HCT116 (cell line): ENCODE measurements around the gene CBLIF. TPM values are rescaled to one million over a fixed set of nuclear protein-coding genes. Genes with fewer than 3 reads are reported as not detected.

Experiments
- ATAC-seq: fragments of 200-7000 bp; cut with Tn5 transposase; 2 replicates; pipeline ENCODE4 v1.9.1; 2020; ENCODE audit warnings: mild to moderate bottlenecking, moderate library complexity
- BruUV-seq: library from RNA; stranded (reverse); fragments of 400-500 nt; replicated peaks from 2 replicates; lab custom pipeline; 2021; lab: Mats Ljungman, UMichigan
- CTCF ChIA-PET: fragments of 300-600 bp; sonication (Branson Sonifier 250); formaldehyde crosslinking; loops from one replicate; lab custom pipeline; 2021; ENCODE audit warnings: antibody characterized with exemption; lab: Charles Lee
- POLR2A ChIA-PET: fragments of 300-600, 350-600 bp; sonication (Branson Sonifier 250); formaldehyde crosslinking; loops from one replicate; lab custom pipeline; 2021; ENCODE audit warnings: antibody characterized with exemption; lab: Charles Lee
- RAD21 ChIA-PET, 2 experiments: fragments of 300-600 bp; sonication (Branson Sonifier 250); formaldehyde crosslinking; loops; one replicate each; lab custom pipeline; 2023; ENCODE audit warnings: low total read pairs in 2 of 2; ENCODE audit not compliant: uncharacterized antibody in 2 of 2, unreplicated experiment in 2 of 2, low non-redundant PET in 1 of 2; lab: Charles Lee
- DNase-seq: peaks from one replicate; pipeline ENCODE4 v3.0.0-alpha.2; 2010; ENCODE audit warnings: low read depth, low spot score
- H2AFZ ChIP-seq: fragments of 200-600 bp; shearing (Covaris generic), sonication (generic); 2 replicates; pipeline ENCODE4 v1.6.1; 2017; ENCODE audit warnings: low read depth, mixed run types, mixed read lengths, antibody characterized with exemption, low read length; ENCODE audit not compliant: poor library complexity, severe bottlenecking
- H3K27ac ChIP-seq: 2 replicates; pipeline ENCODE4 v1.5.1; 2012; ENCODE audit warnings: low read depth, low read length
- H3K27me3 ChIP-seq: fragments of 200-600 bp; sonication (generic); 2 replicates; pipeline ENCODE4 v1.6.1; 2016; ENCODE audit warnings: mixed run types, low read length, mixed read lengths; ENCODE audit not compliant: insufficient read depth
- H3K36me3 ChIP-seq, 2 experiments: fragments of 200-500 bp in 1 of 2; fragments of 200-600 bp in 1 of 2; sonication (Bioruptor generic) in 1 of 2; sonication (generic) in 1 of 2; 2 replicates each; pipeline versions ENCODE4 v1.5.1 to v1.6.1; 2014 to 2016; ENCODE audit warnings: low read length in 2 of 2, inconsistent platforms in 1 of 2, mixed read lengths in 1 of 2, mixed run types in 1 of 2; ENCODE audit not compliant: insufficient read depth in 2 of 2, control insufficient read depth in 1 of 2
- H3K4me1 ChIP-seq, 2 experiments: fragments of 200-600 bp in 1 of 2; sonication (generic) in 1 of 2; 2 replicates each; pipeline versions ENCODE4 v1.5.1 to v1.6.1; 2012 to 2017; ENCODE audit warnings: low read length in 2 of 2, inconsistent platforms in 1 of 2, mild to moderate bottlenecking in 1 of 2, mixed read lengths in 1 of 2, mixed run types in 1 of 2, moderate library complexity in 1 of 2; ENCODE audit not compliant: insufficient read depth in 2 of 2, control insufficient read depth in 1 of 2
- H3K4me2 ChIP-seq: fragments of 200-600 bp; sonication (generic); 2 replicates; pipeline ENCODE4 v1.6.1; 2017; ENCODE audit warnings: mixed run types, low read length, mixed read lengths
- H3K4me3 ChIP-seq, 2 experiments: fragments of 200-600 bp in 1 of 2; sonication (generic) in 1 of 2; replicated peaks in 1 of 2; 2 replicates each; pipeline ENCODE4 v1.5.1; 2011 to 2016; ENCODE audit warnings: low read length in 2 of 2, control low read depth in 1 of 2, low read depth in 1 of 2, mild to moderate bottlenecking in 1 of 2, mixed read lengths in 1 of 2, mixed run types in 1 of 2
- H3K79me2 ChIP-seq: fragments of 200-600 bp; sonication (generic); 2 replicates; pipeline ENCODE4 v1.6.1; 2017; ENCODE audit warnings: mild to moderate bottlenecking, mixed run types, low read length, moderate library complexity, mixed read lengths; ENCODE audit not compliant: insufficient read depth
- H3K9ac ChIP-seq: fragments of 200-600 bp; sonication (generic); 2 replicates; pipeline ENCODE4 v1.6.1; 2016; ENCODE audit warnings: low read length, mixed read lengths
- H3K9me2 ChIP-seq: fragments of 200-600 bp; sonication (generic), shearing (Covaris generic); 2 replicates; pipeline ENCODE4 v1.6.1; 2017; ENCODE audit warnings: mixed run types, mild to moderate bottlenecking, moderate library complexity; ENCODE audit not compliant: insufficient read depth
- H3K9me3 ChIP-seq, 2 experiments: fragments of 200-500 bp in 1 of 2; fragments of 200-600 bp in 1 of 2; sonication (Bioruptor generic) in 1 of 2; sonication (generic) in 1 of 2; 2 replicates each; pipeline ENCODE4 v1.6.1; 2014 to 2017; ENCODE audit warnings: low read length in 2 of 2, mixed read lengths in 2 of 2, inconsistent platforms in 1 of 2, low read depth in 1 of 2, mild to moderate bottlenecking in 1 of 2, mixed run types in 1 of 2, moderate library complexity in 1 of 2; ENCODE audit not compliant: control insufficient read depth in 1 of 2, insufficient read depth in 1 of 2
- H4K20me1 ChIP-seq: fragments of 200-600 bp; sonication (generic), shearing (Covaris generic); 2 replicates; pipeline ENCODE4 v1.6.1; 2017; ENCODE audit warnings: mixed run types, mild to moderate bottlenecking, moderate library complexity; ENCODE audit not compliant: insufficient read depth
- CBX3 ChIP-seq: IDR thresholded peaks from 2 replicates; pipeline ENCODE4 v1.6.1; 2012; ENCODE audit warnings: low read depth
- CEBPB ChIP-seq: IDR thresholded peaks from 2 replicates; pipeline ENCODE4 v1.6.1; 2012; ENCODE audit warnings: low read depth
- ELF1 ChIP-seq: IDR thresholded peaks from 2 replicates; pipeline ENCODE4 v1.6.1; 2012; ENCODE audit warnings: low read depth, borderline replicate concordance
- EZH2 ChIP-seq: fragments of 200-600 bp; sonication (generic); IDR thresholded peaks from 2 replicates; pipeline ENCODE4 v1.6.1; 2017; ENCODE audit warnings: antibody characterized with exemption, mixed run types
- EZH2phosphoT487 ChIP-seq: fragments of 200-600 bp; IDR thresholded peaks from 2 replicates; pipeline ENCODE4 v1.6.1; 2018; ENCODE audit warnings: antibody characterized with exemption, borderline replicate concordance
- FOSL1 ChIP-seq: IDR thresholded peaks from 2 replicates; pipeline ENCODE4 v1.6.1; 2012; ENCODE audit warnings: low read depth
- JUND ChIP-seq: IDR thresholded peaks from 2 replicates; pipeline ENCODE4 v1.6.1; 2012
- POLR2A ChIP-seq: IDR thresholded peaks from 2 replicates; pipeline ENCODE4 v1.7.0; 2011; ENCODE audit warnings: borderline replicate concordance; ENCODE audit not compliant: insufficient read depth, insufficient read length; ENCODE audit errors: extremely low read depth
- SRF ChIP-seq: IDR thresholded peaks from 2 replicates; pipeline ENCODE4 v1.6.1; 2012; ENCODE audit warnings: low read depth
- TCF7L2 ChIP-seq: IDR thresholded peaks from 2 replicates; pipeline ENCODE4 v1.7.0; 2011; ENCODE audit warnings: borderline replicate concordance, inconsistent platforms; ENCODE audit not compliant: insufficient read depth, insufficient read length; ENCODE audit errors: extremely low read depth
- YY1 ChIP-seq: IDR thresholded peaks from 2 replicates; pipeline ENCODE4 v1.6.1; 2011; ENCODE audit warnings: low read length, low read depth, moderate library complexity, mild to moderate bottlenecking; ENCODE audit not compliant: insufficient replicate concordance; ENCODE audit errors: extremely low read depth
- ZFX ChIP-seq: fragments of 450-650 bp; IDR thresholded peaks from 2 replicates; pipeline ENCODE4 v1.6.1; 2017
- ZNF274 ChIP-seq: fragments of 200-500 bp; sonication (Bioruptor generic); IDR thresholded peaks from 2 replicates; pipeline ENCODE4 v1.6.1; 2014; ENCODE audit warnings: mild to moderate bottlenecking, low read depth, low read length, inconsistent platforms
- intact Hi-C: fragments of 100-400 bp; cut with micrococcal nuclease; formaldehyde crosslinking; loops from 2 replicates; pipeline ENCODE4 v1.10.0; 2022
- total RNA-seq: library from RNA; stranded (reverse); gene quantifications from one replicate; pipeline ENCODE4 v1.2.1, GENCODE V29; 2021; ENCODE audit not compliant: unreplicated experiment
- TF ChIP-seq, protein P1 (sequence below), 3 experiments: fragments of 200-600 bp in 1 of 3; sonication (generic) in 1 of 3; IDR thresholded peaks in 2 of 3; conservative IDR thresholded peaks in 1 of 3; 2 replicates each; pipeline ENCODE4 v1.5.1; 2012 to 2017; ENCODE audit warnings: low read depth in 2 of 3, low read length in 2 of 3, antibody characterized with exemption in 1 of 3, borderline replicate concordance in 1 of 3, control low read depth in 1 of 3, mild to moderate bottlenecking in 1 of 3, mixed read lengths in 1 of 3, mixed run types in 1 of 3, moderate library complexity in 1 of 3; ENCODE audit not compliant: insufficient read depth in 1 of 3
- TF ChIP-seq, protein P2 (sequence below): IDR thresholded peaks from 2 replicates; pipeline ENCODE4 v1.6.1; 2011; ENCODE audit warnings: mild to moderate bottlenecking, low read length, moderate library complexity; ENCODE audit not compliant: insufficient replicate concordance; ENCODE audit errors: extremely low read depth
- TF ChIP-seq, protein P3 (sequence below): IDR thresholded peaks from 2 replicates; pipeline ENCODE4 v1.6.1; 2012
- TF ChIP-seq, protein P4 (sequence below): IDR thresholded peaks from 2 replicates; pipeline ENCODE4 v1.6.1; 2012; ENCODE audit warnings: low read depth
- TF ChIP-seq, protein P5 (sequence below): IDR thresholded peaks from 2 replicates; pipeline ENCODE4 v1.6.1; 2012

Gene CBLIF
- total RNA-seq, 1 experiment from 2014 or later: not detected

DNA sequence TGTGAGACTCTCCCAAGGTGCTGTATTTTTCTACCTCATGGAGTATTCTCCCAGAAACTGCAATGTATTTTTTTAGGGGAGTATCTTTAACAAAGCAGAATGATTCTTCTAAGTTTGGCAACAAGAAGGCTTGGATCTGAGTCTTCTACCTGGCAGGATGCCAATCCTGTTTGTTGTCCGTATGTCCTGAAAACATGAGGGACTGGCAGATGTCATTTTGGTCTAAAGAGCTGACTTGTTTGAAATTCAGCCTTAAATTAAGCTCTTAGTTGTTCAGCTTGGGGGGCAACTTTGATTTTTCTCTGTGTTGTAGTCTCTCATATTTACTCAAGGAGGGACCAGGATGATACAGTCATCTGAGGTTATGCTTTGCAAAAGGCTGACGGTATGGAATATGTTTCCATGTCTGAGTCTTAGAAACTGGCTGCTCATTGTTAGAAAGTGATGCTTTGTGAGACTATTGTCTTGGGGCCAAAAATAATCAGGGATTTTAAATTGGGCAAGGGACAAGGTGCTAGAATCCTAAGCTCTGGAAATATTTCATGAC is 44.1 kb downstream of the CBLIF start:
- peaks cover 0 to 7% of the 10 kb centered on the region in 2 experiments; a peak in 1 of 4 replicates for H3K4me1 ChIP-seq
- no peak for DNase-seq
- ChIA-PET RAD21 (interaction anchor here (0.6 to 1.3 kb wide), 4 partner anchors 47 to 148 kb away, joined by 3 to 5 read pairs (median 4); partner anchors contain the start of gene STX3 (in 2 of the 2)), CTCF (interaction anchor here (1.0 to 3.3 kb wide), 3 partner anchors 46 to 118 kb away, joined by 3 to 40 read pairs (median 4); partner anchors contain the start of gene STX3), POLR2A (interaction anchor here (2.3 kb wide), 1 partner anchor 46 kb away, joined by 15 read pairs; the partner anchor contains the start of gene STX3)
- intact Hi-C loops: loop anchor here (10.0 kb wide), 2 partner anchors 116 to 366 kb away; partner anchors contain the start of gene OR5A1
- H2AFZ ChIP-seq: no peak overlapping the region
- no peak overlapping the region for H3K9ac ChIP-seq
- no peak for ATAC-seq
- H3K9me3 ChIP-seq: no peaks in the 10 kb centered on the region
- no peaks in the 10 kb centered on the region for H3K9me2 ChIP-seq
- no peak overlapping the region for H3K4me3 ChIP-seq
- BruUV-seq: no TSS peak
- TF ChIP-seq ZFX (no peak), ZNF274 (no peak), CEBPB (no peak), SRF (no peak), EZH2phosphoT487 (no peak), FOSL1 (no peak), ELF1 (no peak), JUND (no peak), POLR2A (no peak), TCF7L2 (no peak), YY1 (no peak), CBX3 (no peak), EZH2 (no peak)
- TF ChIP-seq, protein P1, sequence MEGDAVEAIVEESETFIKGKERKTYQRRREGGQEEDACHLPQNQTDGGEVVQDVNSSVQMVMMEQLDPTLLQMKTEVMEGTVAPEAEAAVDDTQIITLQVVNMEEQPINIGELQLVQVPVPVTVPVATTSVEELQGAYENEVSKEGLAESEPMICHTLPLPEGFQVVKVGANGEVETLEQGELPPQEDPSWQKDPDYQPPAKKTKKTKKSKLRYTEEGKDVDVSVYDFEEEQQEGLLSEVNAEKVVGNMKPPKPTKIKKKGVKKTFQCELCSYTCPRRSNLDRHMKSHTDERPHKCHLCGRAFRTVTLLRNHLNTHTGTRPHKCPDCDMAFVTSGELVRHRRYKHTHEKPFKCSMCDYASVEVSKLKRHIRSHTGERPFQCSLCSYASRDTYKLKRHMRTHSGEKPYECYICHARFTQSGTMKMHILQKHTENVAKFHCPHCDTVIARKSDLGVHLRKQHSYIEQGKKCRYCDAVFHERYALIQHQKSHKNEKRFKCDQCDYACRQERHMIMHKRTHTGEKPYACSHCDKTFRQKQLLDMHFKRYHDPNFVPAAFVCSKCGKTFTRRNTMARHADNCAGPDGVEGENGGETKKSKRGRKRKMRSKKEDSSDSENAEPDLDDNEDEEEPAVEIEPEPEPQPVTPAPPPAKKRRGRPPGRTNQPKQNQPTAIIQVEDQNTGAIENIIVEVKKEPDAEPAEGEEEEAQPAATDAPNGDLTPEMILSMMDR (IDR thresholded peaks at IDR 0.05 in 2 of 3, conservative IDR thresholded peaks at IDR 0.05 in 1 of 3; ENCODE audit: borderline replicate concordance in 1 of 3, insufficient read depth in 1 of 3, low read depth in 2 of 3, low read length in 2 of 3): no peak
- TF ChIP-seq, protein P2, sequence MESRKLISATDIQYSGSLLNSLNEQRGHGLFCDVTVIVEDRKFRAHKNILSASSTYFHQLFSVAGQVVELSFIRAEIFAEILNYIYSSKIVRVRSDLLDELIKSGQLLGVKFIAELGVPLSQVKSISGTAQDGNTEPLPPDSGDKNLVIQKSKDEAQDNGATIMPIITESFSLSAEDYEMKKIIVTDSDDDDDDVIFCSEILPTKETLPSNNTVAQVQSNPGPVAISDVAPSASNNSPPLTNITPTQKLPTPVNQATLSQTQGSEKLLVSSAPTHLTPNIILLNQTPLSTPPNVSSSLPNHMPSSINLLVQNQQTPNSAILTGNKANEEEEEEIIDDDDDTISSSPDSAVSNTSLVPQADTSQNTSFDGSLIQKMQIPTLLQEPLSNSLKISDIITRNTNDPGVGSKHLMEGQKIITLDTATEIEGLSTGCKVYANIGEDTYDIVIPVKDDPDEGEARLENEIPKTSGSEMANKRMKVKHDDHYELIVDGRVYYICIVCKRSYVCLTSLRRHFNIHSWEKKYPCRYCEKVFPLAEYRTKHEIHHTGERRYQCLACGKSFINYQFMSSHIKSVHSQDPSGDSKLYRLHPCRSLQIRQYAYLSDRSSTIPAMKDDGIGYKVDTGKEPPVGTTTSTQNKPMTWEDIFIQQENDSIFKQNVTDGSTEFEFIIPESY: no peak
- TF ChIP-seq, protein P3, sequence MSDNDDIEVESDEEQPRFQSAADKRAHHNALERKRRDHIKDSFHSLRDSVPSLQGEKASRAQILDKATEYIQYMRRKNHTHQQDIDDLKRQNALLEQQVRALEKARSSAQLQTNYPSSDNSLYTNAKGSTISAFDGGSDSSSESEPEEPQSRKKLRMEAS: no peak
- TF ChIP-seq, protein P4, sequence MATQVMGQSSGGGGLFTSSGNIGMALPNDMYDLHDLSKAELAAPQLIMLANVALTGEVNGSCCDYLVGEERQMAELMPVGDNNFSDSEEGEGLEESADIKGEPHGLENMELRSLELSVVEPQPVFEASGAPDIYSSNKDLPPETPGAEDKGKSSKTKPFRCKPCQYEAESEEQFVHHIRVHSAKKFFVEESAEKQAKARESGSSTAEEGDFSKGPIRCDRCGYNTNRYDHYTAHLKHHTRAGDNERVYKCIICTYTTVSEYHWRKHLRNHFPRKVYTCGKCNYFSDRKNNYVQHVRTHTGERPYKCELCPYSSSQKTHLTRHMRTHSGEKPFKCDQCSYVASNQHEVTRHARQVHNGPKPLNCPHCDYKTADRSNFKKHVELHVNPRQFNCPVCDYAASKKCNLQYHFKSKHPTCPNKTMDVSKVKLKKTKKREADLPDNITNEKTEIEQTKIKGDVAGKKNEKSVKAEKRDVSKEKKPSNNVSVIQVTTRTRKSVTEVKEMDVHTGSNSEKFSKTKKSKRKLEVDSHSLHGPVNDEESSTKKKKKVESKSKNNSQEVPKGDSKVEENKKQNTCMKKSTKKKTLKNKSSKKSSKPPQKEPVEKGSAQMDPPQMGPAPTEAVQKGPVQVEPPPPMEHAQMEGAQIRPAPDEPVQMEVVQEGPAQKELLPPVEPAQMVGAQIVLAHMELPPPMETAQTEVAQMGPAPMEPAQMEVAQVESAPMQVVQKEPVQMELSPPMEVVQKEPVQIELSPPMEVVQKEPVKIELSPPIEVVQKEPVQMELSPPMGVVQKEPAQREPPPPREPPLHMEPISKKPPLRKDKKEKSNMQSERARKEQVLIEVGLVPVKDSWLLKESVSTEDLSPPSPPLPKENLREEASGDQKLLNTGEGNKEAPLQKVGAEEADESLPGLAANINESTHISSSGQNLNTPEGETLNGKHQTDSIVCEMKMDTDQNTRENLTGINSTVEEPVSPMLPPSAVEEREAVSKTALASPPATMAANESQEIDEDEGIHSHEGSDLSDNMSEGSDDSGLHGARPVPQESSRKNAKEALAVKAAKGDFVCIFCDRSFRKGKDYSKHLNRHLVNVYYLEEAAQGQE: no peak
- TF ChIP-seq, protein P5, sequence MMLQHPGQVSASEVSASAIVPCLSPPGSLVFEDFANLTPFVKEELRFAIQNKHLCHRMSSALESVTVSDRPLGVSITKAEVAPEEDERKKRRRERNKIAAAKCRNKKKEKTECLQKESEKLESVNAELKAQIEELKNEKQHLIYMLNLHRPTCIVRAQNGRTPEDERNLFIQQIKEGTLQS: no peak
- TF ChIP-seq, all 23 proteins: peak for 0
- Histone ChIP-seq H3K27ac (no peak overlapping the region), H3K27me3 (no peaks in the 10 kb centered on the region), H3K4me2 (no peak overlapping the region), H4K20me1 (no peaks in the 10 kb centered on the region), H3K79me2 (no peaks in the 10 kb centered on the region), H3K36me3 (peaks cover 14 to 16% of the 10 kb centered on the region in 2 experiments; a peak in 3 of 4 replicates)
